Measurements from ENCODE around the gene POLDIP2. TPM values are rescaled to one million over a fixed set of nuclear protein-coding genes. Genes with fewer than 3 reads are reported as not detected.

Gene POLDIP2
- total RNA-seq, 3 donors from 2014 or later (not counting 1 experiment from before 2014, with no cell fraction given), result 30.8 to 37.0 (median 33.7) TPM

DNA sequence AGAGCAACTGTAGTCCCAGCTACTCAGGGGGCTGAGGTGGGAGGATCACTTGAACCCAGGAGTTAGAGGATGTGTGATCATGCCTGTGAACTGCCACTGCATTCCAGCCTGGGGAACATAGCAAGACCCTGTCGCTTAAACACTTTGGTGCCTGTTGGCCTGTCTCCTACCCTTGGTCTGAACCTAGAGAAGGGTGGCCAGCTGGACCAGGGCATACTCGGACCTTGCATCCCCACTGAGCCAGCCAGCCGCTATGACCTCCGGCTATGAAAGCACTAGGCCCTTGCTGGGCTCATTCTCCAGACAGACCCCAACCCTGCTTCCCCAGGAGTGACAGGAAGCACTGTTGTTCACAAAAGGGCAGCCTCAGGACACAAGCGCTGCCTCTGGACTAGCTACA, 26.7 kb downstream of the POLDIP2 start:
- TF ChIP-seq CTCF (IDR thresholded peaks at IDR 0.05), result no peak
- Histone ChIP-seq H3K36me3 (ENCODE audit: control insufficient read depth, insufficient read depth, low read length) (peaks cover 33% of the 10 kb centered on the region), H3K4me1 (ENCODE audit: control insufficient read depth, insufficient read depth, low read length) (peaks cover 10% of the 10 kb centered on the region), H3K4me3 (ENCODE audit: low read length) (no peak overlapping the region), H3K27ac (ENCODE audit: low read length) (no peak overlapping the region), H3K9me3 (ENCODE audit: control insufficient read depth, insufficient read depth, low read length) (no peaks in the 10 kb centered on the region), H3K27me3 (ENCODE audit: control insufficient read depth, insufficient read depth, low read length) (no peaks in the 10 kb centered on the region)
- no peaks in the 10 kb centered on the region for H3K27me3 Mint-ChIP-seq (ENCODE audit: low read depth in 2 of 2)
- no peaks in the 10 kb centered on the region for H3K9me3 Mint-ChIP-seq
- WGBS (ENCODE audit: insufficient coverage), result 95% methylated on average over 5 of the region's 5 CpGs
- peaks cover 12% of the 10 kb centered on the region for H3K36me3 Mint-ChIP-seq
- intact Hi-C loops (cut with micrococcal nuclease), result loop anchor here (10.0 kb wide), 1 partner anchor 384 kb away; the partner anchor contains the start of genes PROCA1, RAB34 and RPL23A
- H3K27ac Mint-ChIP-seq, result no peak overlapping the region
- H3K4me1 Mint-ChIP-seq, result peaks cover 13 to 25% of the 10 kb centered on the region in 2 donors
- ATAC-seq (no peak), DNase-seq (no peak)
- no peak overlapping the region for H3K4me3 Mint-ChIP-seq

DNA sequence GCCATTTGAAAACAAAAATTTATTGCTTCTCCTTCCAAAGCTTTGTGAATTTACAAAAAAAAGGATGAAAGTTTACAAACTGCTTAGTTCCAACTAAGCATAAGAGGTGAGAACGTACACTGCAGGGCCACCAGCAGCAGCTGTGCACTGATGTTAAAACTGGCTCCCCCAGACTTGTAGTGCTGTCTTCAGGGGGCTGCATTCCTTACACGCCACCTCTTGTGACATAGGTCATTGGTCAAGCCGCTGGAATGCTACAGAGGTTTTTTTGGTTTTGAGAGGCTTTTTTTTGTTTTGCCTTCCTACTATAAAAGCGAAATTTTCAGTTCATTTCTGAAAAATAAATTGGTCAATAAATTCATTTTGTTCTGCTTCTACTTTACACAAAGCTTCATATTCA, 29.0 kb downstream of the POLDIP2 start:
- H3K9me3 ChIP-seq (ENCODE audit: control insufficient read depth, insufficient read depth, low read length), result no peaks in the 10 kb centered on the region
- H3K36me3 Mint-ChIP-seq, result peaks cover 12% of the 10 kb centered on the region
- TF ChIP-seq CTCF (IDR thresholded peaks at IDR 0.05), result no peak
- no peaks in the 10 kb centered on the region for H3K4me1 ChIP-seq (ENCODE audit: control insufficient read depth, insufficient read depth, low read length)
- H3K4me1 Mint-ChIP-seq, result peaks cover 0 to 4% of the 10 kb centered on the region in 2 donors
- intact Hi-C loops (cut with micrococcal nuclease), result no loop called here
- H3K27me3 ChIP-seq (ENCODE audit: control insufficient read depth, insufficient read depth, low read length), result no peaks in the 10 kb centered on the region
- no peaks in the 10 kb centered on the region for H3K9me3 Mint-ChIP-seq
- ATAC-seq, result no peak
- no peak overlapping the region for H3K27ac Mint-ChIP-seq
- H3K27me3 Mint-ChIP-seq (ENCODE audit: low read depth in 2 of 2), result no peaks in the 10 kb centered on the region
- peaks cover 33% of the 10 kb centered on the region for H3K36me3 ChIP-seq (ENCODE audit: control insufficient read depth, insufficient read depth, low read length)
- DNase-seq, result no peak
- 92% methylated on average over 3 of the region's 4 CpGs for WGBS (ENCODE audit: insufficient coverage)
- H3K4me3 ChIP-seq (ENCODE audit: low read length), result no peak overlapping the region
- H3K27ac ChIP-seq (ENCODE audit: low read length), result no peak overlapping the region
- no peak overlapping the region for H3K4me3 Mint-ChIP-seq

DNA sequence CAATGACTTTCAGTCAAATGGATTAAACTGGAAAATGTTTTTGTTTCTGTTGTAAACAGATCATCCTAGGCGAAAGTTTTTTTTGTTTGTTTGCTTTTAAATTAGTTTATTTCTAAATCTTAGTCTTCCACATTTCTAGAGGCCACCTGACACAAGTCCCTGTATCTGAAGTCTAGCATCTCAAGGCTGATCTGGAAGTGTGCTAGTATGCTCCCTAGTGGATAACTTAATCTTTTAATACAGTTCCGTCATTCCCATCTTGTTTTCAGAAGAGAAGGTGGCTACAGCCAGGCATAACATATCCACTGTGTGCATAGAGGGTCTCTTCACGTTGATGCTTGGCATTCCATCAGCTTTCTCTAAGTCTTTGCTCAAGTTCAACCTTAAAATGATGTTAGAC, 29.6 kb downstream of the POLDIP2 start:
- H3K4me1 ChIP-seq (ENCODE audit: control insufficient read depth, insufficient read depth, low read length), result no peaks in the 10 kb centered on the region
- TF ChIP-seq CTCF (IDR thresholded peaks at IDR 0.05), result no peak
- peaks cover 33% of the 10 kb centered on the region for H3K36me3 ChIP-seq (ENCODE audit: control insufficient read depth, insufficient read depth, low read length)
- 93% methylated on average over 2 of the region's 3 CpGs for WGBS (ENCODE audit: insufficient coverage)
- Mint-ChIP-seq H3K9me3 (no peaks in the 10 kb centered on the region), H3K4me3 (no peak overlapping the region), H3K4me1 (peaks cover 0 to 4% of the 10 kb centered on the region in 2 donors), H3K27me3 (ENCODE audit: low read depth in 2 of 2) (no peaks in the 10 kb centered on the region), H3K36me3 (peaks cover 12% of the 10 kb centered on the region), H3K27ac (no peak overlapping the region)
- no peaks in the 10 kb centered on the region for H3K27me3 ChIP-seq (ENCODE audit: control insufficient read depth, insufficient read depth, low read length)
- H3K4me3 ChIP-seq (ENCODE audit: low read length), result no peak overlapping the region
- DNase-seq (no peak), ATAC-seq (no peak)
- H3K9me3 ChIP-seq (ENCODE audit: control insufficient read depth, insufficient read depth, low read length), result no peaks in the 10 kb centered on the region
- no peak overlapping the region for H3K27ac ChIP-seq (ENCODE audit: low read length)
- intact Hi-C loops (cut with micrococcal nuclease), result no loop called here

DNA sequence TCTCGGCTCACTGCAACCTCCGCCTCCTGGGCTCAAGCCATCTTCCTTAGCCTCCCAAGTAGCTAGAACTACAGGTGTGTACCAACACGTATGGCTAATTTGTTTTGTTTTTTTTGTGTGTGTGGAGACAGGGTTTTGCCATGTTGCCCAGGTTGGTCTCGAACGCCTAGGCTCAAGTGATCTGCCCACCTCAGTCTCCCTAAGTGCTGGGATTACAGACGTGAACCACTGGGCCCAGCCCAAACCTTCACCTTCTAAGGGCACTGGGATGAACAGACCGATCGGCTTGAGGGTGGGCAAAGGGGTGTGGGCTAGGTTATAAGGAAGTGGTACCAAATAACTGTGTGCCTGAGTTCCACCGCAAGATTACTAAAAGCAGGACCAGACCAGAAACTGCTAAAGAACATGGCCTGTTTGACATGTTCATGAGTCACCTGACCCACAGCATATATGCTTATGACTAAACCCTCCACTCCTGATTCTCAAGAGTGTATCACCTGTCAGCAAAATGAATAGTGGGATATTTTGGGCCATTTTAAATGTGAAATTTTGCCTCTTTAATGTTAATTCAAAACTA, 30.2 kb downstream of the POLDIP2 start:
- Mint-ChIP-seq H3K4me1 (peaks cover 0 to 2% of the 10 kb centered on the region in 2 donors), H3K27me3 (ENCODE audit: low read depth in 2 of 2) (no peaks in the 10 kb centered on the region), H3K9me3 (no peaks in the 10 kb centered on the region), H3K4me3 (no peak overlapping the region), H3K36me3 (peaks cover 12% of the 10 kb centered on the region), H3K27ac (no peak overlapping the region)
- WGBS (ENCODE audit: insufficient coverage), result 81% methylated on average over 9 of the region's 9 CpGs
- H3K9me3 ChIP-seq (ENCODE audit: control insufficient read depth, insufficient read depth, low read length), result no peaks in the 10 kb centered on the region
- H3K36me3 ChIP-seq (ENCODE audit: control insufficient read depth, insufficient read depth, low read length), result peaks cover 33% of the 10 kb centered on the region
- no peak for TF ChIP-seq CTCF (IDR thresholded peaks at IDR 0.05)
- no peak for DNase-seq
- H3K4me3 ChIP-seq (ENCODE audit: low read length), result no peak overlapping the region
- H3K4me1 ChIP-seq (ENCODE audit: control insufficient read depth, insufficient read depth, low read length), result no peaks in the 10 kb centered on the region
- no peak overlapping the region for H3K27ac ChIP-seq (ENCODE audit: low read length)
- ATAC-seq, result no peak
- H3K27me3 ChIP-seq (ENCODE audit: control insufficient read depth, insufficient read depth, low read length), result no peaks in the 10 kb centered on the region
- intact Hi-C loops (cut with micrococcal nuclease), result no loop called here

All from natural killer cell (primary cell).